Thyroid gland (tissue), 4 donors: ENCODE measurements around the gene XRCC6. TPM values are rescaled to one million over a fixed set of nuclear protein-coding genes. Genes with fewer than 3 reads are reported as not detected.
"Not testable (repeated sequence)": the region's sequence is repeated elsewhere in the genome, so short reads cannot be mapped to it uniquely, and the experiment has no call there.

Source experiments
- DNase-seq, 2 donors: peaks; one replicate each; pipeline ENCODE4 v3.0.0-alpha.2; 2019
- H3K27ac ChIP-seq, 3 donors: fragments of 200-600 bp; sonication (generic); 1 replicate in 2 of 3; 2 replicates in 1 of 3; pipeline ENCODE4 v1.5.1; 2016 to 2019; ENCODE audit warnings: mild to moderate bottlenecking in 1 of 3, moderate library complexity in 1 of 3
- H3K27me3 ChIP-seq: fragments of 200-600 bp; sonication (generic); one replicate; pipeline ENCODE4 v1.5.1; 2019
- H3K36me3 ChIP-seq, 2 donors: fragments of 200-600 bp; sonication (generic); one replicate each; pipeline ENCODE4 v1.5.1; 2016 to 2019
- H3K4me1 ChIP-seq, 2 donors: fragments of 200-600 bp; sonication (generic); one replicate each; pipeline ENCODE4 v1.5.1; 2017 to 2019
- H3K4me3 ChIP-seq, 3 donors: fragments of 200-600 bp; sonication (generic); replicated peaks in 1 of 3; 1 replicate in 2 of 3; 2 replicates in 1 of 3; pipeline ENCODE4 v1.5.1; 2016; ENCODE audit warnings: mild to moderate bottlenecking in 1 of 3
- H3K9me3 ChIP-seq: fragments of 200-600 bp; sonication (generic); one replicate; pipeline ENCODE4 v1.5.1; 2017
- POLR2A ChIP-seq, 2 donors: fragments of 450-650 bp; IDR thresholded peaks; one replicate each; pipeline ENCODE4 v1.6.1; 2017; ENCODE audit warnings: antibody characterized with exemption in 2 of 2, mild to moderate bottlenecking in 2 of 2, moderate library complexity in 1 of 2
- WGBS, 2 donors: methylation state at CpG; one replicate each; pipeline ENCODE4 v1.1.5; 2017; 5-methylcytosine and 5-hydroxymethylcytosine counted together
- intact Hi-C: fragments of 100-400 bp; cut with DNase I; formaldehyde crosslinking; loops from one replicate; pipeline ENCODE4 v1.15.1; 2023
- total RNA-seq, 4 donors: library from RNA; depleted of rRNA; stranded (reverse); fragments of >200 nt; gene quantifications; one replicate each; pipeline ENCODE4 v1.2.3, GENCODE V29; 2016
- TF ChIP-seq, protein P1 (sequence below), 6 experiments: fragments of 200-600 bp in 3 of 6; fragments of 450-650 bp in 3 of 6; sonication (generic) in 3 of 6; IDR thresholded peaks; one replicate each; pipeline ENCODE4 v1.5.1; 2016 to 2019; ENCODE audit warnings: antibody characterized with exemption in 6 of 6, mild to moderate bottlenecking in 2 of 6, inconsistent platforms in 1 of 6, moderate library complexity in 1 of 6

Gene XRCC6
- total RNA-seq, 4 donors from 2014 or later, result 171 to 220 (median 195) TPM

DNA sequence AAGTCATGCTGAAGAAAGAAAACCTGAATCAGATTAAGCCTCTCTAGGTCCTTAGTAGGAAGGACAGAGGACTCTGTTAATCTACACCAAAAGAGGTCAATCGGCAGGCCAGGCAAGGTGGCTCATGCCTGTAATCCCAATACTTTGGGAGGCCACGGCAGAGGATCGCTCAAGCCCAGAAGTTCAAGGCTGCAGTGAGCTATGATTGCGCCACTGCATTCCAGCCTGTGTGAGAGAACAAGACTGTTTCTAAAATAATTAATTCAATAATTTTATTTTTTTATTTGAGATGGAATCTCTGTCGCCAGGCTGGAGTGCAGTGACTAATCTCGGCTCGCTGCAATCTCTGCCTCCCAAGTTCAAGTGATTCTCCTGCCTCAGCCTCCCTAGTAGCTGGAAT lies 4.5 kb downstream of the XRCC6 start:
- Histone ChIP-seq H3K36me3 (peaks cover 51 to 65% of the 10 kb centered on the region in 2 donors), H3K4me3 (no peak overlapping the region), H3K9me3 (no peaks in the 10 kb centered on the region), H3K4me1 (peaks cover 7 to 10% of the 10 kb centered on the region in 2 donors), H3K27ac (no peak overlapping the region), H3K27me3 (no peaks in the 10 kb centered on the region)
- no peak for DNase-seq
- intact Hi-C loops, result no loop called here
- 96 to 99% methylated on average over 7 of the region's 7 CpGs for WGBS, 2 donors
- TF ChIP-seq, protein P1, sequence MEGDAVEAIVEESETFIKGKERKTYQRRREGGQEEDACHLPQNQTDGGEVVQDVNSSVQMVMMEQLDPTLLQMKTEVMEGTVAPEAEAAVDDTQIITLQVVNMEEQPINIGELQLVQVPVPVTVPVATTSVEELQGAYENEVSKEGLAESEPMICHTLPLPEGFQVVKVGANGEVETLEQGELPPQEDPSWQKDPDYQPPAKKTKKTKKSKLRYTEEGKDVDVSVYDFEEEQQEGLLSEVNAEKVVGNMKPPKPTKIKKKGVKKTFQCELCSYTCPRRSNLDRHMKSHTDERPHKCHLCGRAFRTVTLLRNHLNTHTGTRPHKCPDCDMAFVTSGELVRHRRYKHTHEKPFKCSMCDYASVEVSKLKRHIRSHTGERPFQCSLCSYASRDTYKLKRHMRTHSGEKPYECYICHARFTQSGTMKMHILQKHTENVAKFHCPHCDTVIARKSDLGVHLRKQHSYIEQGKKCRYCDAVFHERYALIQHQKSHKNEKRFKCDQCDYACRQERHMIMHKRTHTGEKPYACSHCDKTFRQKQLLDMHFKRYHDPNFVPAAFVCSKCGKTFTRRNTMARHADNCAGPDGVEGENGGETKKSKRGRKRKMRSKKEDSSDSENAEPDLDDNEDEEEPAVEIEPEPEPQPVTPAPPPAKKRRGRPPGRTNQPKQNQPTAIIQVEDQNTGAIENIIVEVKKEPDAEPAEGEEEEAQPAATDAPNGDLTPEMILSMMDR (IDR thresholded peaks at IDR 0.05), result no peak

DNA sequence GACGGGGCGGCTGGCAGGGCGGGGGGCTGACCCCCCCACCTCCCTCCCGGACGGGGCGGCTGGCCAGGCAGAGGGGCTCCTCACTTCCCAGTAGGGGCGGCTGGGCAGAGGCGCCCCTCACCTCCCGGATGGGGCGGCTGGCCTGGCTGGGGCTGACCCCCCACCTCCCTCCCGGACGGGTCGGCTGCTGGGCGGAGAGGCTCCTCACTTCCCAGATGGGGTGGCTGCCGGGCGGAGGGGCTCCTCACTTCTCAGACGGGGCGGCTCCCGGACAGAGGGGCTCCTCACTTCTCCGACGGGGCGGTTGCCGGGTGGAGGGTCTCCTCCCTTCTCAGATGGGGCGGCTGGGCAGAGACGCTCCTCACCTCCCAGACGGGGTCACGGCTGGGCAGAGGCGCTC lies 10.0 kb downstream of the XRCC6 start:
- H3K27me3 ChIP-seq, H3K27ac ChIP-seq, H3K4me1 ChIP-seq, H3K4me3 ChIP-seq, intact Hi-C loops, H3K9me3 ChIP-seq, DNase-seq: not testable (repeated sequence)
- 98% methylated on average over 8 of the region's 28 CpGs; no CpG with 5 or more reads in 1 of the 2 donors for WGBS, 2 donors
- H3K36me3 ChIP-seq, result peaks cover 40 to 55% of the 10 kb centered on the region in 2 donors

DNA sequence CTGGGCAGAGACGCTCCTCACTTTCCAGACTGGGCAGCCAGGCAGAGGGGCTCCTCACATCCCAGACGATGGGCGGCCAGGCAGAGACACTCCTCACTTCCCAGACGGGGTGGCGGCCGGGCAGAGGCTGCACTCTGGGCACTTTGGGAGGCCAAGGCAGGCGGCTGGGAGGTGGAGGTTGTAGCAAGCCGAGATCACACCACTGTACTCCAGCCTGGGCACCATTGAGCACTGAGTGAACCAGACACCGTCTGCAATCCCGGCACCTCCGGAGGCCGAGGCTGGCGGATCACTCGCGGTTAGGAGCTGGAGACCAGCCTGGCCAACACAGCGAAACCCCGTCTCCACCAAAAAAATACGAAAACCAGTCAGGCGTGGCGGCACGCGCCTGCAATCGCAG lies 10.5 kb downstream of the XRCC6 start:
- 98% methylated on average over 6 to 8 of the region's 23 CpGs for WGBS, 2 donors
- H3K36me3 ChIP-seq, result peaks cover 41 to 55% of the 10 kb centered on the region in 2 donors
- H3K9me3 ChIP-seq, intact Hi-C loops, H3K27me3 ChIP-seq, H3K4me3 ChIP-seq, DNase-seq, H3K27ac ChIP-seq, H3K4me1 ChIP-seq: not testable (repeated sequence)

GRCh38 chr22:41634610-41635009 lies 13.5 kb downstream of the XRCC6 start:
- WGBS, 2 donors, result 97 to 98% methylated on average over 8 of the region's 8 CpGs
- peaks cover 46 to 52% of the 10 kb centered on the region in 2 donors for H3K36me3 ChIP-seq
- H3K9me3 ChIP-seq, H3K27me3 ChIP-seq, H3K4me3 ChIP-seq, H3K4me1 ChIP-seq, H3K27ac ChIP-seq, DNase-seq, intact Hi-C loops: not testable (repeated sequence)

DNA sequence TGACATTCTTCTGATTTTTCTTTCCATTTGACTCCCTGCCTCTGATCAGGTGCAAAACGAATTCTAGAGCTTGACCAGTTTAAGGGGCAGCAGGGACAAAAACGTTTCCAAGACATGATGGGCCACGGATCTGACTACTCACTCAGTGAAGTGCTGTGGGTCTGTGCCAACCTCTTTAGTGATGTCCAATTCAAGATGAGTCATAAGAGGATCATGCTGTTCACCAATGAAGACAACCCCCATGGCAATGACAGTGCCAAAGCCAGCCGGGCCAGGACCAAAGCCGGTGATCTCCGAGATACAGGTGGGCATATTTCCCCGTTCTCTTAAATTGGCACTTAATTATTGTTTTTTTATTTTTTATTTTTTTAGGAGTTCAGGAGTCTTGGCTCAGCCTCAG lies 15.4 kb downstream of the XRCC6 start:
- Histone ChIP-seq H3K36me3 (peaks cover 52 to 53% of the 10 kb centered on the region in 2 donors), H3K4me1 (no peaks in the 10 kb centered on the region), H3K27me3 (no peaks in the 10 kb centered on the region), H3K27ac (no peak overlapping the region), H3K4me3 (no peak overlapping the region), H3K9me3 (no peaks in the 10 kb centered on the region)
- 75 to 77% methylated on average over 7 of the region's 7 CpGs for WGBS, 2 donors
- TF ChIP-seq POLR2A (IDR thresholded peaks at IDR 0.05), result no peak
- TF ChIP-seq, protein P1 (IDR thresholded peaks at IDR 0.05), result no peak
- DNase-seq, result no peak
- intact Hi-C loops, result no loop called here

- H3K27me3 ChIP-seq, DNase-seq, H3K9me3 ChIP-seq, H3K4me3 ChIP-seq, H3K27ac ChIP-seq, intact Hi-C loops, H3K4me1 ChIP-seq: not testable (repeated sequence)
- 96 to 99% methylated on average over 8 of the region's 8 CpGs for WGBS, 2 donors
- H3K36me3 ChIP-seq, result peaks cover 59 to 61% of the 10 kb centered on the region in 2 donors
These were observed 16.5 kb downstream of the XRCC6 start for GRCh38 chr22:41637623-41638022.

DNA sequence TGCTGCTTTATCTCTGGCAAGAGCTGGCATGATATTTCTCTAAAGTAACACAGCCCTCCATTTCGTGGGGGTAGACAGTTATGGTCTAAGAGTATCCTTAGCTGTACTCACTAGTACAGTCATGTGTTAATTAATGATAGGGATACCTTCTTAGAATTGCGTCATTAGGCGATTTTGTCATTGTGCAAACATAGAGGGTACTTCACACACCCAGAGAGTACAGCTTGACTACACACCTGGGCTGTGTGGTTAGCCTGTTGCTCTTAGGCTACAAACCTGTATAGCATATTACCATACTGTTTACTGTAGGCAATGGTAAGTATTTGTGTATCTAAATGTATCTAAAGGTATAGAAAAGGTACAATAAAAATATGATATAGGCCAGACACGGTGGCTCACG lies 17.0 kb downstream of the XRCC6 start:
- intact Hi-C loops, result no loop called here
- H3K27me3 ChIP-seq, result no peaks in the 10 kb centered on the region
- H3K27ac ChIP-seq, result no peak overlapping the region
- H3K9me3 ChIP-seq, result no peaks in the 10 kb centered on the region
- no peaks in the 10 kb centered on the region for H3K4me1 ChIP-seq
- H3K36me3 ChIP-seq, result peaks cover 64 to 66% of the 10 kb centered on the region in 2 donors
- WGBS, 2 donors, result 92% methylated on average over 5 of the region's 5 CpGs
- TF ChIP-seq, protein P1 (IDR thresholded peaks at IDR 0.05), result no peak
- TF ChIP-seq POLR2A (IDR thresholded peaks at IDR 0.05), result no peak
- no peak overlapping the region for H3K4me3 ChIP-seq
- no peak for DNase-seq
